GM23248 (cell line): ENCODE measurements around the gene GRK2. TPM values are rescaled to one million over a fixed set of nuclear protein-coding genes. Genes with fewer than 3 reads are reported as not detected.

Source experiments
- DNase-seq: peaks from one replicate; pipeline ENCODE4 v3.0.0-alpha.2; 2015
- H2AFZ ChIP-seq: fragments of 200-600 bp; sonication (generic); 2 replicates; pipeline ENCODE4 v1.6.1; 2016; ENCODE audit warnings: antibody characterized with exemption
- H3F3A ChIP-seq: fragments of 200-600 bp; sonication (generic); 2 replicates; pipeline ENCODE4 v1.6.1; 2016; ENCODE audit warnings: mild to moderate bottlenecking, antibody characterized with exemption, mixed run types; ENCODE audit not compliant: insufficient read depth
- H3K27ac ChIP-seq: fragments of 200-600 bp; sonication (generic); 2 replicates; pipeline ENCODE4 v1.5.1; 2016; ENCODE audit warnings: mild to moderate bottlenecking
- H3K27me3 ChIP-seq: fragments of 200-600 bp; sonication (generic); replicated peaks from 2 replicates; pipeline ENCODE4 v1.6.1; 2016; ENCODE audit warnings: mild to moderate bottlenecking; ENCODE audit not compliant: insufficient read depth
- H3K36me3 ChIP-seq: fragments of 200-600 bp; sonication (generic); 2 replicates; pipeline ENCODE4 v1.6.1; 2016; ENCODE audit warnings: low read depth, mild to moderate bottlenecking
- H3K4me1 ChIP-seq: fragments of 200-600 bp; sonication (generic); 2 replicates; pipeline ENCODE4 v1.6.1; 2016; ENCODE audit warnings: mild to moderate bottlenecking; ENCODE audit not compliant: insufficient read depth
- H3K4me2 ChIP-seq: fragments of 200-600 bp; sonication (generic); one replicate; pipeline ENCODE4 v1.6.1; 2016; ENCODE audit warnings: mild to moderate bottlenecking; ENCODE audit not compliant: unreplicated experiment
- H3K4me3 ChIP-seq: fragments of 200-600 bp; sonication (generic); 2 replicates; pipeline ENCODE4 v1.5.1; 2016; ENCODE audit warnings: mild to moderate bottlenecking
- H3K79me2 ChIP-seq: fragments of 200-600 bp; sonication (generic); 2 replicates; pipeline ENCODE4 v1.6.1; 2016; ENCODE audit warnings: mild to moderate bottlenecking; ENCODE audit not compliant: insufficient read depth
- H3K9ac ChIP-seq: fragments of 200-600 bp; sonication (generic); 2 replicates; pipeline ENCODE4 v1.6.1; 2016; ENCODE audit warnings: mild to moderate bottlenecking
- H3K9me2 ChIP-seq: fragments of 200-600 bp; sonication (generic); 2 replicates; pipeline ENCODE4 v1.6.1; 2016; ENCODE audit warnings: mixed run types, mild to moderate bottlenecking, moderate library complexity; ENCODE audit not compliant: insufficient read depth
- H3K9me3 ChIP-seq: fragments of 200-600 bp; sonication (generic); one replicate; pipeline ENCODE4 v1.6.1; 2017; ENCODE audit warnings: low read depth
- H4K20me1 ChIP-seq: fragments of 200-600 bp; sonication (generic); 2 replicates; pipeline ENCODE4 v1.6.0; 2016; ENCODE audit not compliant: insufficient read depth
- EZH2 ChIP-seq: fragments of 200-600 bp; sonication (generic); IDR thresholded peaks from 2 replicates; pipeline ENCODE4 v1.6.1; 2018; ENCODE audit warnings: antibody characterized with exemption, mild to moderate bottlenecking; ENCODE audit not compliant: insufficient read depth, poor library complexity, severe bottlenecking
- EZH2phosphoT487 ChIP-seq: fragments of 200-600 bp; sonication (generic); IDR thresholded peaks from 2 replicates; pipeline ENCODE4 v1.6.1; 2018; ENCODE audit warnings: antibody characterized with exemption, moderate library complexity, mild to moderate bottlenecking, low read depth; ENCODE audit not compliant: insufficient read depth
- WGBS, 2 experiments: methylation state at CpG; one replicate each; pipeline ENCODE4 v1.1.6; 2015 to 2017; ENCODE audit warnings: low lambda C conversion rate in 2 of 2, low coverage in 1 of 2; ENCODE audit errors: missing lambda C conversion rate in 2 of 2; 5-methylcytosine and 5-hydroxymethylcytosine counted together
- in situ Hi-C: fragments of 300-500 bp; cut with MboI; formaldehyde crosslinking; loops from 2 replicates; pipeline ENCODE4 v1.15.0; 2020
- polyA plus RNA-seq: library from polyadenylated mRNA; unstranded; fragments of >200 nt; fragmentation: Nextera tagmentation; extraction: Ambion mirVana; gene quantifications from 2 replicates; pipeline ENCODE4 v1.2.1, GENCODE V29; 2016
- total RNA-seq: library from RNA; depleted of rRNA; stranded (reverse); fragments of >200 nt; shearing (Covaris generic); gene quantifications from 2 replicates; pipeline ENCODE4 v1.2.3, GENCODE V29; 2014

The GRK2 gene
- total and polyA plus RNA-seq, 2 experiments from 2014 or later: 7.8 to 43.0 TPM

DNA sequence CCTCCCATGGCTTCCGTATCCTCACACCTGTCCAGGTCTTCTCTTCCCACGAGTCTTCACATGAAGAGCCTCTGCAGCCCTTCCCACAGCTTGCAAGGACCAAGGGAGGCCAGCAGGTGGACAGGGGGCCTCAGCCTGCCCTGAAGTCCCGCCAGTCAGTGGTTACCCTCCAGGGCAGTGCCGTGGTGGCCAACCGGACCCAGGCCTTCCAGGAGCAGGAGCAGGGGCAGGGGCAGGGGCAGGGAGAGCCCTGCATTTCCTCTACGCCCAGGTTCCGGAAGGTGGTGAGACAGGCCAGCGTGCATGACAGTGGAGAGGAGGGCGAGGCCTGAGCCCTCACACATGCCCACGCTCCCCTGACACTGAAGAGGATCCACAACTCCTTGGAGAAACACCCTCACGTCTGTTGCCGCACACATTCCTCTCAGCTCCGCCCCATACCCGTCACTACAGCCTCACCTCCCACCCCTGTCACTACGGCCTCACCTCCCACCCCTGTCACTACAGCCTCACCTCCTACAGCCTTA is 45.3 kb downstream of the GRK2 start:
- Histone ChIP-seq H4K20me1 (no peaks in the 10 kb centered on the region), H3K79me2 (no peaks in the 10 kb centered on the region), H3K4me3 (no peak overlapping the region), H3F3A (no peaks in the 10 kb centered on the region), H3K36me3 (no peaks in the 10 kb centered on the region), H3K4me2 (no peak overlapping the region), H3K27ac (no peak overlapping the region), H3K9ac (no peak overlapping the region), H3K4me1 (no peaks in the 10 kb centered on the region), H3K9me2 (no peaks in the 10 kb centered on the region), H3K9me3 (no peaks in the 10 kb centered on the region), H2AFZ (no peak overlapping the region), H3K27me3 (no peaks in the 10 kb centered on the region)
- 86 to 89% methylated on average over 12 to 15 of the region's 15 CpGs for WGBS, 2 experiments
- no peak for DNase-seq
- TF ChIP-seq EZH2: no peak
- TF ChIP-seq EZH2phosphoT487: no peak
- in situ Hi-C loops: no loop called here

DNA sequence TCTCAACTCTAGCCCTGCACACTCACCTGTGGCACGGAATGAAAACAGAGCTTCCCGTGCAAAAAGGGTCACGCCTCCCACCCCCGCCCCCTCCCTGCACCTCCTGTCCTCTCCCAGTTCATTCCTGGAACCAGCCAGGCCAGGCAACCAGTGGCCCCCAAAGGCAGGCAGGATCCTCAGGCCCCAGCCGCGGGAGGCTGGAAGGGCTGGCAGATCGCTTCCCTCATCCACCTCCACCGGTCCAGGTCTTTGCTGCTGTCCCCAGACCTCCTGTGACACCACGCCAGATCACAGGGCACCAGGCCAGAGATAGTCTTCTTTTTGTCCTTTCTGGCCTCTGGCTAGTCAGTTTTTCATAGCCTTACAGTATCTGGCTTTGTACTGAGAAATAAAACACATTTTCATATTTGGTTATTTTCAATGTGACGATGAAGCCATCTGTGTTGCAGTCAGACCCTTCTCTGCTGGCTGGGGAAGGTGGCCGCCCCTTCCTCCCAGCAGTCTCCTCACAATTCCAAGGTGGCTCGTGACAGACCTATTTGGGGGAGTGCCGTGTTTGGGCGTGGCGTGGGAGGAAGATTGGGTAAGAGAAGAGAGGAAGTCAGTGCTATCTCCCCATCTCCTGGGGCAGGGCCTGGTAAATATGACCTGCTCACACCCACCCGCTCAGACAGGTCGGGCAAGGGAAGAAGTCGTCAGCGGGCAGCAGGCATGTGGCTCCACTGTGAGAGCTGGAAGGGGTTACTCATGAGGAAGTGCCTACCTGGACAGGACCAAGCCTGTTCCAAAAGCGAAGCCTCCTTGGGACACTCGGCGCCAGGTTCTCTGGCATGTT is 46.1 kb downstream of the GRK2 start:
- no peak for DNase-seq
- Histone ChIP-seq H3K9me2 (no peaks in the 10 kb centered on the region), H4K20me1 (no peaks in the 10 kb centered on the region), H3K4me2 (no peak overlapping the region), H3K9me3 (no peaks in the 10 kb centered on the region), H3F3A (no peaks in the 10 kb centered on the region), H2AFZ (no peak overlapping the region), H3K4me1 (no peaks in the 10 kb centered on the region), H3K27me3 (no peaks in the 10 kb centered on the region), H3K9ac (no peak overlapping the region), H3K36me3 (no peaks in the 10 kb centered on the region), H3K27ac (no peak overlapping the region), H3K79me2 (no peaks in the 10 kb centered on the region), H3K4me3 (no peak overlapping the region)
- in situ Hi-C loops: no loop called here
- 77 to 79% methylated on average over 22 of the region's 22 CpGs for WGBS, 2 experiments
- no peak for TF ChIP-seq EZH2phosphoT487
- no peak for TF ChIP-seq EZH2

DNA sequence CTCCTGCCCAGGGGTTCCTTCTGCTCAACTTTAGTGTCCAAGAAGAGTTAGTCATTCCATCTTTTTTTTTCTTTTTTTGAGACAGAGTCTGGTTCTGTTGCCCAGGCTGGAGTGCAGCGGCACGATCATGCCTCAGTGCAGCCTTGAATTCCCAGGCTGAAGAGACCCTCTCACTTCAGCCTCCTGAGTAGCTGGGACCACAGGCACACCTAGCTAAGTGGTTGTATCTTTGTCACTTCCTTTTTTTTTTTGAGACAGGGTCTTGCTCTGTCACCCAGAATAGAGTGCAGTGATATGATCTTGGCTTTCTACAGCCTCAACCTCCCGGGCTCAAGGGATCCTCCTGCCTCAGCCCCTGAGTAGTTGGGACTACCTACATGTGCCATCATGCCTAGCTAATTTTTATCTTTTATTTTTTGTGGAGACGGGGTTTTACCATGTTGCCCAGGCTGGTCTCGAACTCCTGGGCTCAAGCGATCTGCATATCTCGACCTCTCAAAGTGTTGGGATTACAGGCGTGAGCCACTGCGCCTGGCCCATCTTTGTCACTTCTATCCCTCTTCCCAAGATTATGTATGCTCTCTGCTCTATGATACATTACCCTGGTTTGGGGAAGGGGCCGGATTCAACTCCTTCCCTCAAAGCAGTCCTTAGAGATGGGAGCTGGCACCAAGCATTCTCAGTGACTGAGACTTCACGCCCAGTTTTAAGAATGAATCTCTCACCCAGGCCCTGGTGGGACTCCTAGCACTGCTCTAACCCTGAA is 47.0 kb downstream of the GRK2 start:
- H2AFZ ChIP-seq: no peak overlapping the region
- no peaks in the 10 kb centered on the region for H3K36me3 ChIP-seq
- no peak for DNase-seq
- no peak overlapping the region for H3K9ac ChIP-seq
- WGBS, 2 experiments: 82 to 87% methylated on average over 11 of the region's 11 CpGs
- H3K27me3 ChIP-seq: no peaks in the 10 kb centered on the region
- H3K4me3 ChIP-seq: no peak overlapping the region
- TF ChIP-seq EZH2: no peak
- no peak for TF ChIP-seq EZH2phosphoT487
- no peaks in the 10 kb centered on the region for H3K9me2 ChIP-seq
- no peaks in the 10 kb centered on the region for H3K79me2 ChIP-seq
- no peak overlapping the region for H3K27ac ChIP-seq
- in situ Hi-C loops: no loop called here
- H3K4me2 ChIP-seq: no peak overlapping the region
- H4K20me1 ChIP-seq: no peaks in the 10 kb centered on the region
- peaks cover 2% of the 10 kb centered on the region; the same call in 1 of the 2 replicates for H3K4me1 ChIP-seq
- no peaks in the 10 kb centered on the region for H3K9me3 ChIP-seq
- H3F3A ChIP-seq: no peaks in the 10 kb centered on the region

DNA sequence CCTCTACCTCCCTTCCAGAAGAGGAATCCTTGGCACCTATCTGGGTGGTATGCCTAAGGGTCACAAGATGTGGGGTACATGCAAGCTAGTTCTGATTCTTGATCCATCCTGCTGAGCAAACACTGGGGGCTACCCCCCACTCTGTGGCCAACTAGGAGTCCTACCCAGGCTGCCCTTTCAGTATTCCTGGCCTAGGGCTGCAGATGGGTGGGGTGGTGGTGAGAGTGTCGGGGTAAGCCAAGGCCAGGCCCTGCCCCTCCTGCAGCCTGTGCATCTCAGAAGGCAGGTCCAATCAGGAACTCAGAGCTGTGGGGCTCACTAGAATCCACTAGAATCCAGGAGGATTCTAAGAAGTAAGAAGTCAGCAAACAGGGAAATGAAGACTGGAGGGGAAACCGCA is 47.9 kb downstream of the GRK2 start:
- in situ Hi-C loops: no loop called here
- Histone ChIP-seq H2AFZ (no peak overlapping the region), H3K9me2 (no peaks in the 10 kb centered on the region), H3F3A (no peaks in the 10 kb centered on the region), H3K9me3 (no peaks in the 10 kb centered on the region), H3K27ac (no peak overlapping the region), H3K36me3 (no peaks in the 10 kb centered on the region), H4K20me1 (no peaks in the 10 kb centered on the region), H3K9ac (no peak overlapping the region), H3K79me2 (no peaks in the 10 kb centered on the region), H3K4me2 (no peak overlapping the region), H3K27me3 (no peaks in the 10 kb centered on the region), H3K4me3 (no peak overlapping the region), H3K4me1 (peaks cover 5% of the 10 kb centered on the region; the same call in 1 of the 2 replicates)
- TF ChIP-seq EZH2 (no peak), EZH2phosphoT487 (no peak)
- no peak for DNase-seq
- WGBS, 2 experiments: 26 to 33% methylated on average over 2 of the region's 2 CpGs
